GM19324 (cell line): ENCODE results near the gene TKTL1.
A peak's percentile ranks its signal among the peaks of the same experiment; 100 is the strongest.

Experiments used
- ATAC-seq: cut with Tn5 transposase; IDR thresholded peaks from one replicate; pipeline ENCODE4 v1.9.1; 2021; ENCODE audit warnings: mild to moderate bottlenecking, moderate library complexity; ENCODE audit not compliant: unreplicated experiment, low FRiP score

TKTL1 gene

GRCh38 chrX:154358829-154359228 lies 63.2 kb downstream of the TKTL1 start:
- ATAC-seq: no peak

GRCh38 chrX:154359362-154360154 lies 64.0 kb downstream of the TKTL1 start:
- no peak for ATAC-seq

DNA sequence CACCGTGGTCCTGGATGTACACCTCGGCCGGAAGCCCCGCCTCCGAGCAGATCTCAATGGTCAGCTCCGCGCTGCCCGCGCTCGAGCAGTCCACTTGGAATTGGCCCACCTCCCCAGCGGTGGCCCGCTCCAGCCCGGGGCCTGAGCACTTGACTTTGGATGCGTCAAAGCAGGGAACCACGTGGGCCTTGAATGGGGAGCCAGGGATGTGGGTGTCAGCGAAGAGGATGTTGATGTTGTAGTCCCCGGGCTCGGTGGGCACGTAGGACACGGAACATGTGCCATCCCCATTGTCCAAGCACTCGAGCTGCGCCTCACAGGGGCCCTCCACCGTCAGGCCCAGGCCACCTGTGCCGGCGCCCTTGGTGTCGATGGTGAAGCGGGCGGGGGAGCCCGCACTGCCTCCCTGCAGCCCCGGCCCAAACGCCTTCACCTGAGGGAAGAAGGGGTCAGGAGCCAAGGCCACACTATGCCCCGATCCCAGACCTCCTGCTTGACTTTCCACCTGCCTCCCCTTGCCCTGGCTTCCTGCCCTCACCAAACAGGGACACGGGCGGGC lies 64.6 kb downstream of the TKTL1 start:
- no peak for ATAC-seq

DNA sequence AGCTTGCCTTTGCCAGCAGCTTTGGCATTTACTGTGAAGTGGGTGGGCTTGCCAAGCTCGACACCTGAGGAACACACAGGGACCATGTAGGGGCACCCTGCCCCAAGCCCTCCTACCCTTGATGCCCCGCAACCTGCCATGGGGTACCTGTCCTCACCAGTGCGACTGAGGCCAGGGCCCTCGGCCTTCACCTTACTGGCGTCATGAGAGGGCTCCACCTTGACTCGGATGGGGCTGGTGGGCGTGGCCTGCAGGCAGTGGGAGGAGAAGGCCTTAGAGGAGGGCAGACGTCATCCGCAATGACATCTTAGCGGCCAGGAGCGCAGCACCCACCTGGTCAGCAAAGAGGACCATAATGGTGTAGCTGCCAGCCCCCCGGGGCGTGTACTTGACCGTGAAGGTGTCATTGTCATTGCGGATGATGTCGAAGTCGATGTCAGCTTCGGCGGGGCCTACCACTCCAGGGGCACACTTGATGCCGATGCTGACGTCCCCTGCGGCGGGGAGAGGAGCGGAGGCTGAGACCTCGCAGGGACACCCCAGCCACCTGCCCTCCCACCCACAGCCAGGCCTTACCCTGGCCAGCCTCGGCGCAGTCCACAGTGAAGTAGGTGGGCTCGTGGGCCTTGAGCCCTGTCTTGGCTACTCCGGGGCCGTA lies 66.6 kb downstream of the TKTL1 start:
- no peak for ATAC-seq

DNA sequence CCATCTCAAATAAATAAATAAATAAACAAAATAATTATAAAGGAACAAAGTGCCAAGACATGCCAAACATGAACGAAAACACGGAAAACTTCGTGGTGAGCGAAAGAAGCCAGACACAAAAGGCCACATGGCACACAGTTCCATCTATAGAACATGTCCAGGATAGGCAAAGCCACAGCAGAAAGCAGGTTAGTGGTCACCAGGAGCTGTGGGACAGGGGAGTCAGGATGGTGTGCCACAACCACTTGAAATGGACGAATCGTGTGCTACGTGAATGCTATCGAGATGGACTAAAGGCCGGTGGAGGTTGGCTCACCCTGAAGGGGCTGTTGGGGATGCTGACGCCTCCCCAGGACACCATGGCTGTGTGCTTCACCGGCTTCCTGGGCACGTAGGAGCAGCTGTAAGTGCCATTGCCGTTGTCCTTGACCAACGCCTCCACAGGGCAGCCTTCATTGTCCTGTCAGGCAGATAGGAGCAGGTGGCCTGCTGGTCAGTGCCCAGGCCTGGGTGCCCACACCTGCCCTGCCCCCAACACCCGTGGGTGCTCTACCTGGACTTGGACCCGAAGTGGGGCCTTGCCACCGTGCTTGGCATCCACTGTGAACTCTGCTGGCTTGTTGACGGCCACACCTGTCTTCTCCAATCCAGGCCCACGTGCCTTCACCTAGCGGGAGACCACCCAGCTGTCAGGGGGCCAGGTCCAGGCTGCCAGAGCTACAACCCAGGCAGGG lies 68.3 kb downstream of the TKTL1 start:
- no peak for ATAC-seq

- no peak for ATAC-seq
These were observed 69.5 kb downstream of the TKTL1 start for GRCh38 chrX:154365052-154365600.

GRCh38 chrX:154365997-154366665 lies 70.5 kb downstream of the TKTL1 start:
- no peak for ATAC-seq

DNA sequence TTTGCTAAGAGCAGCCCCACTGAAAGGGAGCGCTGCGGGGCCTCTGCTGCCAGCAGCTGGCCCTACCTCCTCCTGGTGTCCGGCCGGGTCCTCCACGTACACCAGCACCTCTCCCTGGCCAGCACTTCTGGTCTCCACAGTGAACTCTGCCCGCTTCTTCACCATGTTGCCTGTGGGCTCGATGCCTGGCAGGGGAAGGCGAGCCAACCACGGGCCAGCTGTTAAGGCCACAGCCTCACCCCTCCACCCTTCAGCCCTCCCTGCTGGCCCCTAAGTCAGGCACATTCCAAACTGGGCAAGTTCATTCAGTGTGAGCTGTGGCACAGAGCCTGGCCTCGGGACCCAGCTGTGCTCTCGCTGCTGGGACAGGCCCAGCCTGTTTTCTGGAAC lies 71.1 kb downstream of the TKTL1 start:
- ATAC-seq: no peak

DNA sequence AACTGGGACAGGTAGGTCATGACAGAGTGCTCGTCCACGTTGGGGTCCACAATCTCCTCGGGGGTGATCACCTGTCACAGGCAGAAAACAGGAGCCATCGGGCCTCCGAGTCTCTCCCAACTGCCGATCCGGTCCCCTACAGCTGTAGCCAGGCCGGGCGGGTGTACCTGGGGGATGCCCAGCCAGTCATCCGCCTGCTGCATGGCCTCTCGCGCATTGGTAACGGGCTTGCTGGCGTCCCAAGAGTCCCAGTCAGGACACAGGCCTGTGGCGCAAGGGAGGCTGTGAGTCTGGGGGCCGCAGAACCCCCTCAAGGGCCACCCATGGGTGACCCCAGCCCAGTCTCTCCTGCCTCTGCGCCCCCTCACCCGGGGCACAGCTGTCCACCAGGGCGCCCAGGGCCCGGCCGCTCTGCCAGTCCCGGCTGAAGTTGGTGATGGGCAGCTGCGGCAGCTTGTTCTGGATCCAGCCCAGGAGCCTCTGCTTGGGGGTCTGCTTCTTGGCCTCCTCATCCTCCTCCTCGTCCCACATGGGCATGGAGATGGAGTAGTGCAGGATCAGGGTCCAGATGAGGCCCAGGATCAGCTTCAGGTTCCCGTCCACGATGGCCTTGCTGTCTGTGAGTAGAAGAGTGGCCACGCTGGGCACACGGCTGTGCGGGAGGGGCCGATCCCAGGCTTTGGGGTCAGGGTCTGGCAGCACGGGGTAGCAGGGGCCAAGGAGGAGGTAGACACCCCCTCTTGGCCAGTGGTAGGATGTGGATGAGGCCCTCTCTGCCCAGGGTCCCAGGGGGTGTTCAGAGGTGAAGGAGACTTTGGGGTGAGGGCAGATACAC lies 72.1 kb downstream of the TKTL1 start:
- ATAC-seq: no peak

DNA sequence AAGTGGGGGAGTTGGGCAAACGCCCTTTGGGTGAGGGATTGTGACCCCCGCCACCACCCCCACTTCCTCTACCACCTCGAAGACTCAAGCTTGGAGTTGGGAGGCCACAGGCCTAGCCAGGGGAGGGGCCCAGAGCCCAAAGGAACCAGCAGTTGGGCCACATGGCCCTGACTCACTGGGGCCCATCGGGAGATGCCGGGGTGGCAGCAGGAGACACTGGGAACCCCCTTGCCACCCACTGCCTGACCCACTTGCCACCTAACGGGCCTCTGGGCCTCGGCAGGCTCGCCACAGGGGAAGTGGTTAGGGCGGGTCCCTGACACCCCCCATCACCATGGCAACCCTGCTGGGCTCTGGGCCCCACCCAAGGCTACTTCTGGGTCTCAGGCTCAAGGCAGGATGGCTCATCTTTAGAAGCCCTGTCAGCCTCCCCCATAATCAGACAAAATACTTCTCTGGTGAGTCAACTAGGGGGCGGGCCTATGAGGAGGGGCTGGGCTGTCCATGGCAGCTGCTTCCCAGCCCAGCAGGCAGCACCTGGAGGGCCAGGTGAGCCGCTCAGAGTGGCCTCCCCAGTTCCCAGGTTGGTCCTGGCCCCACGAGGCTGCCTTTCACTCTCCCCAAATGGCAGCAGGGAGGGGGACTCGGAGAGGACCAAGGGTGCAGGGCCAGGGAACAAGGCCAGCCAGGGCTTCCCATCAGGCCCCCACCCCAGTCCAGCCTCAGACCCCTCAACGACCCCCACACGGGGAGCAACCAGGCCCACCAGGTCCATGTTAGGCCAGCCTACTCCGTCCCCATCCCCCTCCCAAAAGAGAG lies 73.2 kb downstream of the TKTL1 start:
- no peak for ATAC-seq

DNA sequence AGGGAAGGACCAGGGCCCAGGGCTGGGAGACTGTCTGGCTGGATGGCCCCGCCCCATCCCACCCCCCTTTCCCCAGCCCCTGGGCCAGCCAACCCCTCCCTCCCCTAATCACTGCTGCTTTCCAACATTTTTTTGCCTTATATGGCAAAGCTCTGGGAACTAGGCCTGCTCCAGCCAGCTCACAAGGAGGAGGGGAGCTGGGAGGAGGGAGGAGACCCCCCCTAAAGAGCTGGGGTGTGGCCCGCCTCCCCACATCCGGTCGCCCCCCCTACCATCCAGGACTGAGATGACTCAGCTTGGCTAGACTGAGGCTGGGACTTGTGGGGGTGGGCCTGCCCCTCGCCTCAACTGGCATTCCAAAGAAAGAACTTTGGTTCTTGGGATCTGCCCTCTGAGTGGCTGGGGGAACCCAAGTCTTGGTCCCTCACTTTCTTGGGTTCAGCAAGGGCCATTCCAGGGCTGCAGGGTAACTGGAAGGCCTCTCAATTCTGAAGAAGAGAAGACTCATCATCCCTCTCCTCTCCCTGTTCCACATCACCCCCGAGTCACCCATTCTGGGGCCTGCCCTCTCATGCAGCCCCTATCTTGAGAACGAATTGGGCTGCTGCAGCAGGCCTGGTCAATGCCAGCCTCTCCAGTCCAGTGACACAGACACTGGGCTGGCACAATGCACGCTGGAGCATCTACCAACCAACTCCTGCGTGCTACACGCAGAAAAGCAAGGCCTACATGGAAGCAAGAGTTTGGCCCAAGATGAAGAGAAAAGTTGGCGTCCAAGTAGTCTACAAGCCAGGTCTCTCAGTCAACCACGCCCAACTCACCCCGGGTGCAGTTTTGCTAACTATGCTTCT lies 74.1 kb downstream of the TKTL1 start:
- no peak for ATAC-seq

DNA sequence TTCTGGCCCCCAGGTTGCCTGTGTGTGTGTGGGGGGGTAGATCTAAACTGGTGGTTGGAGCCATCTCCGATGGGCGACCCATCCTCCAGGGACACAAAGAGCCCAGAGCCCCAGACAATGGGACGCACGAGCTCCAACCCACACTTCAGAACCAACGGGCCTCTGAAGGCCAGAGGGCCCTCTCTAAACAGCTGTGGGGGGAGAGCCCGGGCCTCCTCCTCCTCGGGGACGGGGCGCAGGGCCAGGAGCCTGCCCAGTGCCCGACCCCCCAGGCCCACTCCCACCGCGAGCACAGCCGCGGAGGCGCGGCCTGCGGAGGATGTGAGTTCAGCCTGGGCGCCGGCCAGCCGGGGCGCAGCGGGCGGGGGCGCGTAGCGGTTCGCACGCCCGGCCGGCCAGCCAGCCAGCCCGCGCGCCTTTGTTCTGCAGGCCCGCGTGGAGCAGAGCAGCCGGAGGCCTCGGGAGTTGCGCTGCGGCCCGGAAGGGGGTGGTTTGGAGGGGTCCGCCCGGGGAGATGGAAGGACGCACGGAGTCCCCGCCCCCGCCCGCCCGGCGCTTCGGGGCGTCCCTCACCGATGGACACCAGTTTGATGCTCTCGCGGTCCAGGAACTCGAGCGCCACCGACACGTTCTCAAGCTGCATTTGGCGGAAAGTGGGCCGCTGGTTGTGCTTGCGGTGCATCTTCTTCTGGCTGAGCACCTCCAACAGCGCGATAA lies 74.9 kb downstream of the TKTL1 start:
- peak; percentile 2 for ATAC-seq

DNA sequence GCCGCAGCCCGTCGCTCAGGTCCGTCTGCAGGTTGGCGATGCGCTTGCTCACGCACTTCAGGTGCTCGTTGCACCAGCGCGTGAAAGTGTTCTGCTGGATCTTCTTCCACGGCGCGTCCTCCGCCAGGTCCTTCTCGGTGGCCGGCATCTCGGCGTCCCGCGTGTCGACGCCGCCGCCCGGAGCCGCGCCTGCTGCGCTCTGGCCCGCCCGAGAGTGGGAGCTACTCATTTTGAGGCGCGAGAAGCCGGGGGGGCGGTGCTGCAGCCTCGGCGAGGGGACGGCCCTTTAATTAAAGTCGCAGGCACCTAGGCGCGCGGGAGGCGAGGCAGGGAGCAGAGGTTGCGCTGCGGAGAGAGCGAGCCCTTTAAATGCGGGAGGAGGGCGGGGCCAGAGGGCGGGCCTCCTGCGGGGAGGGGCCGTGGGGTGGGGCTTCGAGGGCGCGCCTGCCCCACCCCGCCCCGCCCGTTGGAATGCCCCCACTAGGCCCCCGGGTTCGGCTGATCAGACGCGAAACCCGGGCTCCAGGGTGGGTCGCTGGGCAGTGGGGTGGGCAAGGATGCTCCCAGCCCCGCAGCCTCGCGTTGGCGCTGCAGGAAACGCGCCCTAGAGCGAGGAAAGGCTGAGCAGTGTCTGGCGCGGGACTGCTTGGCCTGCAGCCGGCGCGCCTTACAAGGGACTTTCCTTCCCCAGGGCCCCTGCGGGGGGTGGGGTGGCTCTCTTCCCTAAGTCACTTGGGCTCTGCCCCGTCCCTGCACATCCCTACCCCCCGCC lies 75.6 kb downstream of the TKTL1 start:
- ATAC-seq: peak; percentile 65

DNA sequence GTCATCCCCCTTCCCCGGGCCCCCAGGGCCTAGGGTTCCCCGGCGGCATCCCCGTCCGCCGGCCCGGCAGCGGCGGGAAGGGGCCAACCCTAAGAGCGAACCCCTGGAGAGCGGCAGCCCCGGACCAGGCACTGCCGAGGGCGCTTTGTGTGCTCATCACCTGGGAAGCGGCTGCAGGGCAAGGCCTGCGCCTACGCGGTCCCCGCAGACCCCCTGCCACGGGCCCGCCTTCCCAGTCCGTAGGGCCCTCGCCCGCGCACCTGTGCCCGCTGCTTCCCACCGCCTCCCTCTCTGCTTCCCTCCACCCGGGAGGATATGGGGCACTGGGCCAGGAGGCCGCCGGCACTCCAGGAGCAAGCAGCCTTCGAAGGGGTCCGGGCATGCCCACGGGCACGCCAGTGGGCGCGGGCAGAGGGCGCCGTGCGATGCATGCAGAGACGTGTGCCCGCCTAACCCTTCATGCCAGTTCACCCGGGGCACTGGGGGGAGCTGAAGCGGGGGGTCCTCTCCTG lies 76.2 kb downstream of the TKTL1 start:
- peak; percentile 8 for ATAC-seq

GRCh38 chrX:154372612-154373022 lies 77.0 kb downstream of the TKTL1 start:
- ATAC-seq: no peak
